ENCODE measurements around the gene LECT2. TPM values are rescaled to one million over a fixed set of nuclear protein-coding genes. Genes with fewer than 3 reads are reported as not detected.

LECT2 gene
- total and polyA plus RNA-seq, 12 donors: not detected

DNA sequence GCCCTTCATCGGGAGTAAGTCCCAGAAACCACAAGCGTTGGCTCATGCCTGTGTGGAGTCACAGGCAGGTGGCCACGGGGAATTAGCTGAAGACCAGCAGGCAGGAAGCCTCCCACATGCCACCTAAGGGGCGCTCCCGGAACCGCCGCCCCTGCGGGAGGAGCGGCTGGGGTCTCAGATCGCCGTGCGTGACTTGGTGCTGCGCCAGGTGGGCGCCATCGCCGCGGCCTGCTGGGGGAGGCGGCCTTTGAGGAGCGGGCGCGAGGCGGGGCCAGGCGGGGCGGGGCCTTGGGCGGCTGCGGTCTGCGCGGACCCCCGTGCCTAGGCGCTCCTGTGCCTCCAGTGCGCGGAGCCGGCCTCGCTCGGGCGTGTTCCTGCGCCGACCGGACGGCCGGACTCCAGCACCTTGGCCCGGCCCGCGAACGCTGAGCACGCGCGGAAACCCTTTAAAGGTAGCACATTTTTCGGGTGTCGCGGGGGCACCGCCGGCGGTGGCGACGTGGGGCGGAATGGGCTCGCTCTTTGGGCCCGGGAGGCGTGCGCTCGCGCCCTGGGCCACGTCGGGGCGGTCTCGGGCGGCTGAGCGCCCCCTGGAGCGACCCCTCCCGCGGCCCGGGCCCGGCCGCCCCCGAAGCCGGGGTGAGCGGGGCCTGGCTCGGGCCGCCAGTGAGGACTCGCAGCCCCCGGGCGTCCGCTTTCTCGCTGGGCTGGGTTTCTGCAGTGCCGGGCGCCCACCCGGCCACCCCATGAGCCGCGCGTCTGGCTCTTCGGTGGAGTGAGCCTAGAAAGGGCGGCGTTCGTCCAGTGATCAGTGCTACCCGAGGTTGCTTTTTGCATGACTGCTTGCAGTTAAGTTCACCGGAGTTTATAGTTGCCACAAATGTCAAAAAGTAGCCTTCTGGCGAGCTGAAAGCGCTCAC, 24.5 kb downstream of the LECT2 start:
- WGBS, 4 donors: 4 to 14% (median 5%) methylated on average over 8 to 99 of the region's 99 CpGs; no CpG with 5 or more reads in 1 of the 4 donors
- H3K27ac ChIP-seq: no peak overlapping the region
- TF ChIP-seq POLR2A (IDR thresholded peaks at IDR 0.05): no peak
- TF ChIP-seq CTCF (IDR thresholded peaks at IDR 0.05): no peak
- peaks cover 44% of the 10 kb centered on the region for H3K27me3 ChIP-seq
- peak in 3 of 7 donors; percentile 16 to 21 (median 21) for DNase-seq
- H3K4me3 ChIP-seq: peak overlapping the region in 2 of 4 donors; percentile 11 to 57
- intact Hi-C loops (cut with DNase I): no loop called here
- H3K9me3 ChIP-seq (replicated peaks in 1 of 3): no peaks in the 10 kb centered on the region
- peaks cover 0 to 8% of the 10 kb centered on the region in 2 donors for H3K4me1 ChIP-seq (replicated peaks in 1 of 2)
- no peaks in the 10 kb centered on the region for H3K36me3 ChIP-seq (replicated peaks in 1 of 2)

DNA sequence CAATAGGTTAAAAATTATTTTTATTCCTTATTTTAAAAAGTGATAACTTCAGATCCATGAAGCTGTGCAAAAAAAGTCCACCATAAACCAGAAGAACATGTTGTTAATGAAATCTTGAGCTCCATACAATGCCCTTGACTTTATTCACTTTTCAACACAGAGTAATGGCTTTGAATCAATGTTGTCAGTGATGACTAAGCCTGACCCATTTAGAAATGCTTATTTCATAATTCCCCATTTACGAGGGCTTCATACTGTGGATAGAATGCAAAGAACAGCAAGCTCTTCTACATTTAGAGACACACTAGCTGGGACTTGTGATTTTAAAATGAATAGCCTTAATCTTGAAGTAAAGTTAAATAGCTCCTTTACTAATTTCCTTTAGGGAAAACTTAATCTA, 33.4 kb downstream of the LECT2 start:
- H3K4me1 ChIP-seq (replicated peaks in 1 of 2): no peaks in the 10 kb centered on the region
- H3K4me3 ChIP-seq: no peak overlapping the region
- no peaks in the 10 kb centered on the region for H3K36me3 ChIP-seq (replicated peaks in 1 of 2)
- H3K27ac ChIP-seq: no peak overlapping the region
- intact Hi-C loops (cut with DNase I): no loop called here
- no peak for DNase-seq
- no peak for TF ChIP-seq CTCF (IDR thresholded peaks at IDR 0.05)
- TF ChIP-seq POLR2A (IDR thresholded peaks at IDR 0.05): no peak
- WGBS, 4 donors: 24 to 43% (median 30%) methylated on average over 1 of the region's 1 CpG
- H3K9me3 ChIP-seq (replicated peaks in 1 of 3): no peaks in the 10 kb centered on the region
- H3K27me3 ChIP-seq: peaks cover 5% of the 10 kb centered on the region

- Histone ChIP-seq H3K4me1 (replicated peaks in 1 of 2) (no peaks in the 10 kb centered on the region), H3K4me3 (no peak overlapping the region), H3K9me3 (replicated peaks in 1 of 3) (no peaks in the 10 kb centered on the region), H3K36me3 (replicated peaks in 1 of 2) (no peaks in the 10 kb centered on the region), H3K27ac (no peak overlapping the region), H3K27me3 (peaks cover 5% of the 10 kb centered on the region)
- WGBS, 4 donors: 77 to 84% (median 80%) methylated on average over 3 of the region's 3 CpGs
- intact Hi-C loops (cut with DNase I): no loop called here
- no peak for DNase-seq
- TF ChIP-seq CTCF (IDR thresholded peaks at IDR 0.05): no peak
Observed at GRCh38 chr5:135920199-135920598, 34.6 kb downstream of the LECT2 start.

DNA sequence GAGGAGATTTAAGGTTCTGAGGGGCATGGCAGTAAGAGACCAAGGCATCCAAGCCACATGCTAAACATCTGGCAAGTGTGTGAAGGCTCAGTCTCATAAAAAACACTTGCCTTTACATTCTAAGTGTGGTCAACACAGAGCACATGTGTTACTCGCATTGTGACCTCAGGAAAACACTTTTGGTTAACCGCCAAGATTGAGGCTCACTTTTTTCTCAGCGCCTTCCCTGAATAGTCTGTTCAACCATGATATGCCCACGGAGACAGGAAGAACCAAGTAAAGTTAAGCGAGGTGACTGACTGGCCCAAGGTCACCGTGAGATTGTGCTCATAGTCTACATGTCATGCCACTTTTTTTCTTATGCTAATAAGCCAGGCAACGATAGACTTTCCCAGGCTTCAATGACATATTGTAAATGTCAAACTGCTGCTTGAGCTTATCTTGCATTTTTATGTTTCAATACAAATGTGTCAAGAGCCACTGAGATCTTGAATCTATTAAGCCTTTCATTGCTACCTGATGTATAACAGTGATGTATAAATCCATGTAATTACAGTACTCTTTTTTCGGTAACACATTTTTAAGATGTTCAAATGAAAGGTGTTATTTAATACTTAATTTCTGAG, 38.0 kb downstream of the LECT2 start:
- H3K27ac ChIP-seq: no peak overlapping the region
- H3K27me3 ChIP-seq: no peaks in the 10 kb centered on the region
- intact Hi-C loops (cut with DNase I): no loop called here
- 47 to 50% (median 48%) methylated on average over 8 of the region's 8 CpGs for WGBS, 4 donors
- no peaks in the 10 kb centered on the region for H3K9me3 ChIP-seq (replicated peaks in 1 of 3)
- H3K4me3 ChIP-seq: no peak overlapping the region
- peak in 3 of 7 donors; percentile 26 to 61 (median 50) for DNase-seq
- no peaks in the 10 kb centered on the region for H3K36me3 ChIP-seq (replicated peaks in 1 of 2)
- TF ChIP-seq POLR2A (IDR thresholded peaks at IDR 0.05) (no peak), CTCF (IDR thresholded peaks at IDR 0.05) (no peak)
- H3K4me1 ChIP-seq (replicated peaks in 1 of 2): no peaks in the 10 kb centered on the region
